Measurements from ENCODE around the gene ARHGAP30.
A peak's percentile ranks its signal among the peaks of the same experiment; 100 is the strongest.
"Not testable (repeated sequence)": the region's sequence is repeated elsewhere in the genome, so short reads cannot be mapped to it uniquely, and the experiment has no call there.

Gene ARHGAP30

DNA sequence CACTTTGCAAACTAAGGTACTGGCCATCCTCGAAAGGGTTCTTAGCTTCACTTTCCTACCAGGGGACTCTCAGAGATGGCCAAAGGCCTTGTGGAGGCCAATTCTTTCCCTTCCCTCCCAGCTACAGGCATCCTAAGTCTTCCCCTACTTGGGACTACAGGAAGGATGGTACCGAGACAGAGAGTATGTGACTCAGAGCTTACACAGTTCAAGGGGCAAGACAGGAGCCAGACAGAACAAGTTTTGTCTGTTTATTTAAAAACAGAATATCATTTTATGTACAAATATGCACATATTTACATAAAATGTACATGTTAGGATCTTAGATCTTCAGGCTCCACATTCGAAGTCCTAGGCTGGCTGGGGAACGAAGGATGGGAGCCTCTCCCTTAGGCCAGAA, 1.1 kb upstream of the ARHGAP30 start:
- DNase-seq (ENCODE audit: low spot score) (no peak), FAIRE-seq (no peak)

- FAIRE-seq = no peak
Observed at GRCh38 chr1:161069241-161069640, 450 bp downstream of the ARHGAP30 start.

DNA sequence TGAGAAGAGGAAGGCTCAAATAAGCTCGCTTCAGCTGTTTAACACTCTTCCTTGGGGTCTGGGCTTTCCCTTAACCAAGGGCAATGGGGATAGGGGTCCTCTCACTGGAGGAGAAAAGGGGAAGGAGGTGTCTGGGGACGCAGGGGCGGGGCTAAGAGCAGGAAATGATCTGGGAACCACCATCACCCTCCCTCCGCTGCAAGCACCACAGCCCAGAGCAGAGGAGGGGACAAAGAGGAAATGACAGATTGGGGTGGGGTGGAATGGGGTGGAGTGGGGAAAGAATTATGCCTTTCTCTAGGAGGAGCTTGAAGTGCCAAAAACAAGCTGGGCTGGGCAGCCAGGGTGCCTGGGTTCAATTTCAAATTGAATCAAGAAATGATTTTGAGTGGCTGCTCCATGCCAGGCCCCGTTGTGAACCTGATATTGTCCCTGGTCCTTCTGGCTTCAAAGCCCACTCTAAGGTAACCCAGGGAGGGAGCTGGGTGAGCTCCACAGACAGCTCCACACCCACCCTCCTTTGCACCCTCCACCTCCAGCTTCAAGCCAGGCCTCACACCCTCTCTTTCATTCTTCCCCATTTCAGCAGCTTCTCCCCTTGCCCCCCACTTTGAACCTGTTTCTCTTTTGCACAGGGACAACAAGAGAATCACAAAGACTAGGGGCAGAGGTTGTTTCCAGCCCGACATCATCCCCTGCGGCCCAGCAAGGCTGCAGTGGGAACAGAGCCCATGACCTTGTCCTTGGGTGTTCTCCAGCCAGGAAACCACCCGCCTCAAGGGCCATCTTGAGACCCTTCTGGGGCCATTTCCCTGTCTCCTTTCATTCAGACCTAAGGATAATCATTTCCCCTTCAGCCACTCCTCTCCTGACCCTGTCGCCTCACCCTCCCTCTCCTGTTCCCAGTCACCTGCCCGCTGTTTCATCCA, 1.1 kb downstream of the ARHGAP30 start:
- FAIRE-seq (no peak), DNase-seq (ENCODE audit: low spot score) (no peak)

More at GRCh38 chr1:161069241-161069640, 450 bp downstream of the ARHGAP30 start:
- no peak for DNase-seq (ENCODE audit: low spot score)

- DNase-seq (ENCODE audit: low spot score) (no peak), FAIRE-seq (no peak)
Observed at GRCh38 chr1:161066694-161067093, 3.0 kb downstream of the ARHGAP30 start.

DNA sequence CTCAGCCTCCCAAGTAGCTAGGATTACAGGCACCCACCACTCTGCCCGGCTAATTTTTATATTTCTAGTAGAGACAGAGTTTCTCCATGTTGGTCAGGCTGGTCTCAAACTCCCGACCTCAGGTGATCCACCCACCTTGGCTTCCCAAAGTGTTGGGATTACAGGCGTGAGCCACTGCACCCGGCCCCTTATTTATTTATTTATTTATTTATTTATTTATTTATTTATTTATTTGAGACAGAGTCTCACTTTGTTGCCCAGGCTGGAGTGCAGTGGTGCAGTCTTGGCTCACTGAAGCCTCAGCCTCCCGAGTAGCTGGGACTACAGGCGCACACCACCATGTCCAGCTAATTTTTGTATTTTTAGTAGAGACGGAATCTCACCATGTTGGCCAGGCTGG, 4.0 kb downstream of the ARHGAP30 start:
- FAIRE-seq; DNase-seq (ENCODE audit: low spot score): not testable (repeated sequence)

DNA sequence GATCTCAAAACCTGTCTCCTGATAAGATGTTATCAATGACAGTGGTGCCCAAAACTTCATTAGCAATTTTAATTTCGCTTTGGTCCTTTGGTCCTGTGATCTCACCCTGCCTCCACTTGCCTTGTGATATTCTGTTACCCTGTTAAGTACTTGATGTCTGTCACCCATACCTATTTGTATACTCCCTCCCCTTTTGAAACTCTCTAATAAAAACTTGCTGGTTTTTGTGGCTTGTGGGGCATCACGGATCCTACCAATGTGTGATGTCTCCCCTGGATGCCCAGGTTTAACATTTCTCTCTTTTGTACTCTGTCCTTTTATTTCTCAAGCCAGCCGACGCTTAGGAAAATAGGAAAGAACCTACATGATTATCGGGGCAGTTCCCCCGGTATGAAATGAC, 5.8 kb downstream of the ARHGAP30 start:
- not testable (repeated sequence) for DNase-seq (ENCODE audit: low spot score)

GRCh38 chr1:161061419-161061818, 8.3 kb downstream of the ARHGAP30 start:
- DNase-seq (ENCODE audit: low spot score) (no peak), FAIRE-seq (no peak)

More for the DNA sequence above, 5.8 kb downstream of the ARHGAP30 start:
- FAIRE-seq = not testable (repeated sequence)

DNA sequence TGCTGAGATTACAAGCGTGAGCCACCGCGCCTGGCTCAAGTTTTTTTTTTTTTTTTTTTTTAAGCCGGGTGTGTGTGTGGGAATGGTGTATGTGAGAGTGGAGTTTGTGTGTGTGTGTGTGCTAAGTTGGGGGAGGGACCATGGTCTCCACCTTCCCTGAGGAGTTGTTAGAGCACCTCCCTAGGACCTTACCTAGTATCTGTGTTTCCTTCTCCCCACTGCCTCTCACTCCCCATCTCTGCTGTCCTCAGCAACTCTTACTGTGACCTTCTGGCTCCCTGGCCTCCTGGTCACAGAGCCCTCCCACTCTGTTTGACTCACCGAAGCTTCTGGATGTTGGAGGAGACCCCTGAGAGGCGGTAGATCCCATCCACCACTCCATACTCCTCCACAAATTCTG, 10.4 kb downstream of the ARHGAP30 start:
- FAIRE-seq = no peak
- no peak for DNase-seq (ENCODE audit: low spot score)

DNA sequence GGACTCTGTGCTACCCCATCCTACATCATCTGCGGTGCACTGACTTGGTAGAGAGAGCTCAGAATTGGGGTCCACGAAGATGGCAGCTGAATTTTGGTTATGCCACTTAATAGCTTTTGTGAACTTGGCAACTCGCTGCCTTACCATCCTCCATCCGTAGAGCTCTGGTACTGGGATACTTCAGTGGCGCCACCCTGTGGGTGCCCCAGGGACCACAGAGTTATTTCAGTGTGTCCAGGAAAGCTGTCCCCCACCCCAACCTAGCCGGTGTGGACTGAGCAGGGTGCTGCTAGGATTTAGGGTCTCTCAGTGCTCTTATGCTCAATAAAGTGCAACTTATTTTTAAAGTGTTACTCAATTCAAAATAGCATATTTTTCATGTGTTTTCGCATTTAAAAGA, 14.9 kb downstream of the ARHGAP30 start:
- DNase-seq (ENCODE audit: low spot score) (no peak), FAIRE-seq (no peak)

DNA sequence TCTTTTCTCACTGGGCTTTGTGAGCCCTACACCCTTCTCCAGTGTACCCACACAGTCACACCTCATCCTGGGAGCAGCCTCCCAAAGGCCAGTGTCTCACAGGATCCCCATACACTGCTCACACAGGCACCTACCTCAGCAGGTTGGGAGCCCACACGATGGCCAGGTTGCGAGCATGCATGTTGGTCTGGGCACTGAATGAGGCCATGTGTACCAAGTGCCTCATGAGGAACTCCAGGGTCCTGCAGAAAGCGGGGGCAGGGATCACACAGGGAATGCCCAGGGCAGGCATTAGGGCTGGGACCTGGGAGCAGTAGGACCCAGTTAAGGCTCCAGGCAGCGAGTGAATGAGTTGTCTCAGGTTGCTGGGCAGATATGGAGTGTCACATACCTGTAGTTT, 15.5 kb downstream of the ARHGAP30 start:
- no peak for FAIRE-seq
- no peak for DNase-seq (ENCODE audit: low spot score)

- DNase-seq (ENCODE audit: low spot score) (no peak), FAIRE-seq (no peak)
Observed at GRCh38 chr1:161052899-161053298, 16.8 kb downstream of the ARHGAP30 start.

- DNase-seq (ENCODE audit: low spot score) (no peak), FAIRE-seq (no peak)
Observed at GRCh38 chr1:161051219-161051618, 18.5 kb downstream of the ARHGAP30 start.

DNA sequence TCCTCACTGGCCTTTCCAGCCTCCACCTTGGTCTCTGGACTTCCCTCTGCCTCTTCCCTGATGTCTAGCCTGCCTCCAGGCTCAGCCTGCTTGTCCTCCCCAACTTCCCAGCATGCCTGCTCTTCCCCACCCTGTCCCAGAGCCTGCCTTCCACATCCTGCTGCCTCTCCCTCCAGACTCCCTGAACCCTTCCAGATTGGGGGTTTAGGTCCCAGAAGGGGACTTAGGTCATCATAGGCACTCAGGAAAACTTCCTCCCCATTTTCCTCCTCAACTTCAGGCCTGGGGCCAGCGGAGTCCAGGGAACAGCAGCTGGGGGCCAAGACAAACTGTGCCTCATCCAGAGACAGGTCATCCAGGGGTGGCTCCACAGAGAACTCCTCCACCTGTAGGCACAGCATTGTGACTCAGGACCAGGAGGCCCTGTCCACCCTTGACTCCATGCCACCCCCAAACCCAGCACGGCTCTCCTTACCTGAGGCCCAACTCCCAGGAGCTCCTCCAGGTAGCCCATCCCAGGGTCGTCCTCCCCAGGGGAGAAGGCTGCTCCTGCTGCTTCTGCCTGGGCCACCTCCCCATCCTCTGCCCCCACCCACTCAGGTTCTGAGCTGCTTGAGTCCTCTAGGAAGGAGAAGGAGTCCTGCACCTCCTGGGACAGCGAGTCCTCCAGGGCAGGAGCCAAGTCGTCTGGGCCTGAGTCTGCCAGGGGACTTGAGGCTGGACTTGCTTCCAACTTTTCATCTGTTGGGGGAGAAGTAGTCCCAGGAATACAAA, 20.6 kb downstream of the ARHGAP30 start:
- DNase-seq (ENCODE audit: low spot score) = no peak
- FAIRE-seq = no peak

- FAIRE-seq (no peak), DNase-seq (ENCODE audit: low spot score) (no peak)
Observed at GRCh38 chr1:161047436-161048420, 22.0 kb downstream of the ARHGAP30 start.

DNA sequence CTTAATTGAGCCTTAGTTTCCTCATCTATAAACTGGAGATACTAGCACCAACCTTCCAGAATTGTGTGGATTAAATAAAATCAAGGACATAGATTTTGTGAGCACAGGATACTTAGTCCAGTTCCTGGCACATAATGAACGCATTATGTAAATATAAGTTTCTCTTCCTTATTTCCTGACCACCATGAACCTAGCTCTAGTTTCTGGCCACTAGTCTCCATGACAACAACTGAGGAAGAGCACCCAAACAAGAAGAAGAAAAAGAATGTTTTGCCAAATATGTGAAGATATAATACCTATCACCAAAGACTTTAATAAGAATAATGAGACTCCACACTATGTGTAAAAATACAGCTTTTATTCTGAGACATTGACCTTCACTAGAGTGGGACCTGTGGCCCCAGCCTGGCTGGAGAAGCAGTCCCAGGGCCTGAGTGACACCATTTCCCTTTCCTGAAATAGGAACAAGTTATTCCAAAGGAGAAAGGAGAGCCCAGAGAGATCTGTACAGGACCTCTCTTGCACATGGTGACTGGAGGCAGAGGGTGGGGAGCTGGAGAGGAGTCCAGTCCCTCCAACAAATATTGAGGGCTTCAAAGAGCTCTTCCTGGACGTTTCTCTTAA, 23.0 kb downstream of the ARHGAP30 start:
- FAIRE-seq = no peak
- no peak for DNase-seq (ENCODE audit: low spot score)

GRCh38 chr1:161045736-161046604, 23.7 kb downstream of the ARHGAP30 start, which contains the start of gene USF1:
Gene USF1, minus strand, starts transcription at chr1:161045977. Its CDS starts 2,702 bp downstream, at chr1:161043275.
- FAIRE-seq (peak; percentile 94), DNase-seq (ENCODE audit: low spot score) (peak; percentile 94)

- peak; percentile 55 for DNase-seq (ENCODE audit: low spot score)
- FAIRE-seq = no peak
Observed at GRCh38 chr1:161044908-161045735, 24.6 kb downstream of the ARHGAP30 start.

DNA sequence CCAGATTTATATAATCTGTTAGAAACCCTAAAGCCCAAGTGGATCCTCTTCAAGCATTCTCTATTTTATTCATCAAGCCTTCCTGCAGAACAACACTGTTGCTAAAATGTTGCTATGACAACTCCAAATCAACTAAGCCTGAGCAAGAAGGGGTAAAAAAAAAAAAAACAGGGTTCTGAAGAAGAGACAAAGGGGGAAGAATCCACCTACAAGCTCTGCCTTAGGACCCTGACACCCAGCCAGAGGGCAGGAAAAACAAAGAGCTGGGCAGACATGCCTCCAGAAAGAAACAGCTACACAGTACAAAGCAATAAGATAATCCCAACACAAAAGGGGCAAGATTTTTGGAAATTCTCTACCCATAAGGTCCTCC, 25.2 kb downstream of the ARHGAP30 start:
- DNase-seq (ENCODE audit: low spot score) (no peak), FAIRE-seq (no peak)

DNA sequence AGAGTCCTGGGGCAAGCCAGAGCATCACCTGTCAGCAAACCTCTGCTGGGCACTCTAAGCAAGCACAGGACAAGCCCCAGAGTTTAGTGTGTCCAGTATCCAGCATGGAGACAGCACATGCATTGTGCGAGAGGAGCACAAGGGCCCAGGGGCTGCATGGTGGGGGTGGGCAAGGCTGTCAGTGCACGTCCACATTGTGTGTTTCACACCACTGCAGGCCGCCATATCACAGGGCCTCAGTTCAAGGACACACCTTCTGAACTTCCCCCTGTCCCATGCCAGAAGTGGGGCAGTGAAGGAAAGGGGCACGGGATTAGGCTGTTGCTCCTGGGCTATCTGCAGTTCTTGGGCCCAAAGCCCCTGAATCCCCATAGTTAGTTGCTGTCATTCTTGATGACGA, 30.1 kb downstream of the ARHGAP30 start:
- no peak for DNase-seq (ENCODE audit: low spot score)
- FAIRE-seq = no peak

Measured in urothelium cell line (cell line).